GM23248 (cell line): ENCODE data around the gene CLK2.

Source experiments
- EZH2 ChIP-seq: fragments of 200-600 bp; sonication (generic); IDR thresholded peaks from 2 replicates; pipeline ENCODE4 v1.6.1; 2018; ENCODE audit warnings: antibody characterized with exemption, mild to moderate bottlenecking; ENCODE audit not compliant: insufficient read depth, poor library complexity, severe bottlenecking
- EZH2phosphoT487 ChIP-seq: fragments of 200-600 bp; sonication (generic); IDR thresholded peaks from 2 replicates; pipeline ENCODE4 v1.6.1; 2018; ENCODE audit warnings: antibody characterized with exemption, moderate library complexity, mild to moderate bottlenecking, low read depth; ENCODE audit not compliant: insufficient read depth

- TF ChIP-seq EZH2phosphoT487 = no peak
- TF ChIP-seq EZH2 = no peak
Observed at GRCh38 chr1:155268630-155269029, 4.7 kb downstream of the CLK2 start.
